Prostate gland (tissue), 2 donors: ENCODE data around the gene SHC4.

ENCODE experiments used
- POLR2AphosphoS5 ChIP-seq: sonication (generic); formaldehyde crosslinking; IDR thresholded peaks from one replicate; pipeline ENCODE4 v1.6.1; 2017; ENCODE audit warnings: antibody characterized with exemption
- TF ChIP-seq, protein P1 (sequence below), 4 experiments: fragments of 200-600 bp in 2 of 4; fragments of 450-650 bp in 2 of 4; sonication (generic) in 2 of 4; IDR thresholded peaks; 1 replicate in 3 of 4; 2 replicates in 1 of 4; pipeline ENCODE4 v1.5.1; 2016 to 2019; ENCODE audit warnings: antibody characterized with exemption in 4 of 4, mild to moderate bottlenecking in 2 of 4, moderate library complexity in 2 of 4

DNA sequence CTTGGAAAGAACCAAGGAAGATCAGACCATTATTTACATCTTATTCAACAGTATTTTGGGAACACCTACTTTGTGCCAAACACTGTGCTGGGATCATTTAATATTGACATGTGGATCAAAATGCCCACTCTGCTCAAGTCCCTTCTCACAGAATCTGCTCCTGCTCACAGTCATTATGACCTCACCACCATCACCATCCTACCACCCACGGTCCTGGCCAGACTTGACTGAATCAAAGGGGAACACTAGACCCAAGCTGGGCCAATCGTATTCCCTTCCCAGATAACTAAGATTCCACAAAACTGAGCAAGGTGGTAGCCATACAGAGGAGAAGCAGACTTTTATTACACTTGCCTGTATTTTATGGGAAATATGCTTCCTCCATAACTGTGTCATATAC is 149.4 kb downstream of the SHC4 start:
- TF ChIP-seq, protein P1, sequence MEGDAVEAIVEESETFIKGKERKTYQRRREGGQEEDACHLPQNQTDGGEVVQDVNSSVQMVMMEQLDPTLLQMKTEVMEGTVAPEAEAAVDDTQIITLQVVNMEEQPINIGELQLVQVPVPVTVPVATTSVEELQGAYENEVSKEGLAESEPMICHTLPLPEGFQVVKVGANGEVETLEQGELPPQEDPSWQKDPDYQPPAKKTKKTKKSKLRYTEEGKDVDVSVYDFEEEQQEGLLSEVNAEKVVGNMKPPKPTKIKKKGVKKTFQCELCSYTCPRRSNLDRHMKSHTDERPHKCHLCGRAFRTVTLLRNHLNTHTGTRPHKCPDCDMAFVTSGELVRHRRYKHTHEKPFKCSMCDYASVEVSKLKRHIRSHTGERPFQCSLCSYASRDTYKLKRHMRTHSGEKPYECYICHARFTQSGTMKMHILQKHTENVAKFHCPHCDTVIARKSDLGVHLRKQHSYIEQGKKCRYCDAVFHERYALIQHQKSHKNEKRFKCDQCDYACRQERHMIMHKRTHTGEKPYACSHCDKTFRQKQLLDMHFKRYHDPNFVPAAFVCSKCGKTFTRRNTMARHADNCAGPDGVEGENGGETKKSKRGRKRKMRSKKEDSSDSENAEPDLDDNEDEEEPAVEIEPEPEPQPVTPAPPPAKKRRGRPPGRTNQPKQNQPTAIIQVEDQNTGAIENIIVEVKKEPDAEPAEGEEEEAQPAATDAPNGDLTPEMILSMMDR (IDR thresholded peaks at IDR 0.05): no peak
- no peak for TF ChIP-seq POLR2AphosphoS5
